ENCODE results near the gene PRR13. TPM values are rescaled to one million over a fixed set of nuclear protein-coding genes. Genes with fewer than 3 reads are reported as not detected.

Gene PRR13
- total and polyA plus RNA-seq, 9 of the 15 experiments (the other 6 are each of a cell fraction or from before 2014, with no cell fraction given) = 117 to 835 (median 285) TPM

GRCh38 chr12:53418221-53418620, 23.3 kb upstream of the PRR13 start:
- intact Hi-C loops (cut with micrococcal nuclease) = no loop called here
- H3K9me3 ChIP-seq (replicated peaks; ENCODE audit: control insufficient read depth, insufficient read depth, low read depth, low read length) = no peaks in the 10 kb centered on the region
- FAIRE-seq (no peak), ATAC-seq (no peak), DNase-seq (ENCODE audit: extremely low read depth in 1 of 4, low spot score in 3 of 4) (no peak)
- H3K9me1 ChIP-seq (ENCODE audit: control insufficient read depth, insufficient read depth, low read length) = no peaks in the 10 kb centered on the region
- peaks cover 17 to 26% of the 10 kb centered on the region in 2 experiments for H3K4me1 ChIP-seq (replicated peaks in 1 of 2; ENCODE audit: control insufficient read depth in 2 of 2, insufficient read depth in 2 of 2, low read length in 2 of 2)
- no peaks in the 10 kb centered on the region for H4K20me1 ChIP-seq (replicated peaks; ENCODE audit: control insufficient read depth, insufficient read depth, low read length)
- TF ChIP-seq PTTG1 (tag; IDR thresholded peaks at IDR 0.05; ENCODE audit: low read depth) (no peak), CBFA2T3 (IDR thresholded peaks at IDR 0.05) (no peak), ZNF77 (CRISPR knock-in tag; IDR thresholded peaks at IDR 0.05) (no peak), HMG20A (CRISPR knock-in tag; conservative IDR thresholded peaks at IDR 0.05) (no peak), SOX6 (IDR thresholded peaks at IDR 0.05) (no peak), ASH1L (IDR thresholded peaks at IDR 0.05; ENCODE audit: borderline replicate concordance, low read depth, partially characterized antibody) (no peak), ETV6 (IDR thresholded peaks at IDR 0.05; ENCODE audit: borderline replicate concordance in 1 of 2, low read depth in 2 of 2, low read length in 1 of 2) (no peak), ETV6 (CRISPR knock-in tag; IDR thresholded peaks at IDR 0.05; ENCODE audit: borderline replicate concordance) (no peak), ZZZ3 (IDR thresholded peaks at IDR 0.05) (no peak), XRCC4 (IDR thresholded peaks at IDR 0.05; ENCODE audit: extremely low read depth, insufficient read depth, insufficient read length) (no peak), CLOCK (CRISPR knock-in tag; IDR thresholded peaks at IDR 0.05; ENCODE audit: borderline replicate concordance) (no peak), NELFE (IDR thresholded peaks at IDR 0.05; ENCODE audit: insufficient read depth, insufficient read length) (no peak), ZNF644 (tag; IDR thresholded peaks at IDR 0.05; ENCODE audit: low read depth) (no peak), HMBOX1 (IDR thresholded peaks at IDR 0.05) (no peak), PHF20 (IDR thresholded peaks at IDR 0.05; ENCODE audit: partially characterized antibody) (no peak), SPI1 (IDR thresholded peaks at IDR 0.05; ENCODE audit: borderline replicate concordance, low read depth, low read length) (no peak), PATZ1 (CRISPR knock-in tag; IDR thresholded peaks at IDR 0.05; ENCODE audit: borderline replicate concordance) (no peak), BRCA1 (IDR thresholded peaks at IDR 0.05) (no peak), BRCA1 (CRISPR knock-in tag; IDR thresholded peaks at IDR 0.05) (no peak), ZNF23 (CRISPR knock-in tag; IDR thresholded peaks at IDR 0.05) (no peak)
- WGBS (ENCODE audit: insufficient coverage, low coverage, missing lambda C conversion rate) = 90% methylated on average over 3 of the region's 3 CpGs
- ChIA-PET POLR2A (interaction anchor here (0.6 to 0.9 kb wide), 3 partner anchors 24 to 63 kb away, joined by 3 to 7 read pairs (median 4); no protein-coding TSS in a partner anchor), CTCF (ENCODE audit: low intra/inter-chr PET ratio) (no interaction called here)
- in situ Hi-C loops (cut with MboI) = no loop called here
- H2AFZ ChIP-seq (ENCODE audit: low read depth, low read length) = no peak overlapping the region
- H3K9ac ChIP-seq (ENCODE audit: insufficient read depth in 1 of 2, low read depth in 2 of 2, low read length in 2 of 2) = no peak overlapping the region
- H3K4me3 ChIP-seq = no peak overlapping the region
- H3K79me2 ChIP-seq (ENCODE audit: control insufficient read depth, insufficient read depth, low read length) = no peaks in the 10 kb centered on the region
- H3K27me3 ChIP-seq (ENCODE audit: control insufficient read depth in 2 of 2, insufficient read depth in 2 of 2, low read length in 2 of 2) = no peaks in the 10 kb centered on the region
- BruUV-seq (replicated peaks) = no TSS peak
- H3K27ac ChIP-seq (ENCODE audit: extremely low read depth, low read depth, low read length) = no peak overlapping the region
- H3K36me3 ChIP-seq (ENCODE audit: control insufficient read depth, insufficient read depth, low read length) = peaks cover 10% of the 10 kb centered on the region; the same call in 1 of the 3 replicates
- H3K4me2 ChIP-seq (ENCODE audit: insufficient read depth, low read length) = no peak overlapping the region

Measured in K562 (cell line).